HEK293T (cell line): ENCODE measurements around the gene FLT3.

Experiments used
- BHLHE40 ChIP-seq: fragments of 450-650 bp; IDR thresholded peaks from 2 replicates; pipeline ENCODE4 v1.6.1; 2016; ENCODE audit warnings: mild to moderate bottlenecking, moderate library complexity, borderline replicate concordance
- FOXA1 ChIP-seq: fragments of 450-650 bp; IDR thresholded peaks from 2 replicates; pipeline ENCODE4 v1.6.1; 2016; ENCODE audit warnings: mild to moderate bottlenecking
- FOXM1 ChIP-seq: fragments of 450-650 bp; IDR thresholded peaks from 2 replicates; pipeline ENCODE4 v1.6.1; 2017; ENCODE audit warnings: mild to moderate bottlenecking, borderline replicate concordance
- L3MBTL2 ChIP-seq: fragments of 450-650 bp; conservative IDR thresholded peaks from 2 replicates; pipeline ENCODE4 v1.6.1; 2016; ENCODE audit warnings: mild to moderate bottlenecking

DNA sequence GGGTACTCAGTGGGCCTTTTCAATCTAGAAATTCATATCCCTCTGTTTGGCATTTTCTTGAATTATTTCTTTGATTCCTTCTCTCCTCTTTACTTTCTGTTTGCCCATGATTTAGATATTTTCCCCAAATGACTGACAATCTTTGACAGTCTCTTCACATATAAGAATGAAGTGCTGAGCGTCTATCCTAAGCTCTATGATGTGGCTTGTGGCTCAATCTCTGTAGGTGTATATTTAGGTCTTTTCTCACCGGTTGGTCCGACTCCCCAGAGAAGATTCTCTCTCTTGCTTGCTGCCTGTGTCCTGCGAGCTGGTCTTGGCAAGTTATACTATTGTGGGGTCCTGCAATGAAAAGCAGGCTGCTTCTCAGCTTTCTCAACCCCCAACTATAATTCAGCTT lies 29.0 kb downstream of the FLT3 start:
- TF ChIP-seq FOXM1 (no peak), BHLHE40 (no peak), L3MBTL2 (no peak), FOXA1 (no peak)
